HL-60/S4 (cell line): ENCODE data around the gene PTPN23.
"Not testable (repeated sequence)": the region's sequence is repeated elsewhere in the genome, so short reads cannot be mapped to it uniquely, and the experiment has no call there.

Experiments used
- in situ Hi-C: fragments of 300-500 bp; cut with MboI; formaldehyde crosslinking; loops from 2 replicates; pipeline ENCODE4 v1.14.3; 2022; ENCODE audit warnings: low sequenced_read_pairs

The PTPN23 gene

DNA sequence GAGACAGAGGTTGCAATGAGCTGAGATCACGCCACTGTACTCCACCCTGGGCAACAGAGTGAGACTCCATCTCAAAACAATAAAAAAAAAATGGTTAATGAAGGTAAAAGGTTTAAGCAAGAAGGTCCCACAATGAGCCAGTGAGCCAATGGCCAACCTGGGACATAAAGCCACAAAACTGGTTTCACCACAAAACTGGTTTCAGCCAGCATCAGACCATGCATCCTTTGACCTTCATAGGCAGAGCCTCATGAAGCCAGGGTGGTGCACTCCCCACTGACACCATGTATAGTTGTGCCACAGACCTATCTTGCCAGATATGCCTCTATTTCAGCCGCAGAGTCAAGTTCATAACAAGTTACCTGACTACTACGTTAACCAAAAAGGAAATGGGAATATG lies 53.0 kb downstream of the PTPN23 start:
- in situ Hi-C loops = no loop called here

GRCh38 chr3:47434849-47435248 lies 54.0 kb downstream of the PTPN23 start:
- in situ Hi-C loops = no loop called here

GRCh38 chr3:47436180-47436579 lies 55.4 kb downstream of the PTPN23 start:
- in situ Hi-C loops = no loop called here

DNA sequence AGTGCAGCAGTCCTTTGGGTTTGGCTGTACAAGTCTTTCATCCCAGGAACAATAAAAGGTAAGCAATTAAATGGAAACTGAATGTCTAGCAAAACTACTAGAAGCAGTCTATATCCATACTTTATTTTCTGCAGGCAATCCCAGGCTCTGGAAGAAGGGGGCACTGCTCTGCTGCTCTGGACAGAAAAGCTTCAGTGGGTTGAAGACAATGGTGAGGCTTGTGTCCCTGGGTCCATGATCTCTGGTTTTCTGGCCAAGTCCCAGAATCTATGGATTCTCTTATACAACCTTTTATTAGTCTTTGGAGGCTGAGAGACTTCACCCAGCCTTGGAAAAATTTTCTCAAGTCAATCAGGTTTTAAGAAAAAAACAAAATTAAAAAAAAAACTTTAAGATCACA lies 59.3 kb downstream of the PTPN23 start:
- in situ Hi-C loops = no loop called here

- in situ Hi-C loops = no loop called here
Measured at GRCh38 chr3:47441796-47442551, 61.2 kb downstream of the PTPN23 start.

DNA sequence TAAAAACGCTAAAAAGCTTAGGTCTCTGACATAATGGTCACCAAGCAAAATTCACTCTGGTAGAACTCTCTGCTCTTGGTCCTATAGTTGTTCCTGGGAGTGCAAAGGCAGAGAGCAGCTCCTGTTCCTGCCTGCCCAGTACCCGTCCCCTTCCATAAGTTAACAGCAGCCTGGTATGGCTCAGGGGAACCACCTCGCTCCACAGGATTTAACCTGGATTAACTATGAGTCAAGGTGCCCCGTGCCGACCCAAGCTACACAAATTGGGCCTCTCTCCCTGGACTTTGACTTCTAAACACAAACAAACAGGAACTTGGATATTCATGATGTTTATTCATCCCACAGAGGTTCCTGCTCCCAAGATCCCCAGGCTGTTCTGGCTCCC lies 62.8 kb downstream of the PTPN23 start:
- in situ Hi-C loops = no loop called here

- in situ Hi-C loops = no loop called here
Measured at GRCh38 chr3:47444103-47444502, 63.3 kb downstream of the PTPN23 start.

- in situ Hi-C loops = no loop called here
Measured at GRCh38 chr3:47452453-47453215, 71.8 kb downstream of the PTPN23 start.

DNA sequence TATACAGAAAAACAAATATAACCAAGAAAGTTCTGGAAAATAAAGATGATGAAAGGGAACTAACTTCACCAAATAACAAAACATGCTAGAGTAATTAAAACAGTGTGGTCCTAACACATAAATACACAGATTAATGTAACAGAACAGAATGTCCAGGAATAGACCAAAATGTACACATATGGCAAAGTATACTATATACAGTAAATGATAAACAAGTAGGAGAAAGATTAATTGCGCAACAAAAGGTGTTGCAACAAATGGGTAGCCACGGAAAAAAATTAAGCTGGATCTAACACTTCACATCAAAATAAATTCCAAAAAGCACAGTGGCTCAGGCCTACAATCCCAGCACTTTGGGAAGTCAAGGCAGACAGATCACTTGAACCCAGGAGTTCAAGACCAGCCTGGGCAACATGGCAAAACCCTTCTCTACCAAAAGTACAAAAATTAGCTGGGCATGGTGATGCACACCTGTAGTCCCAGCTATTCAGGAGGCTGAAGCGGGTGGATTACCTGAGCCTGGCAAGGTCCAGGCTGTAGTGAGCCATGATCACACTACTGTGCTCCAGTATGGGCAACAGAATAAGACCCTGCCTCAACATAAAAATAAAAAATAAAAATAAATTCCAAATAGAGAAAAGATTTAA lies 75.1 kb downstream of the PTPN23 start:
- in situ Hi-C loops = no loop called here

DNA sequence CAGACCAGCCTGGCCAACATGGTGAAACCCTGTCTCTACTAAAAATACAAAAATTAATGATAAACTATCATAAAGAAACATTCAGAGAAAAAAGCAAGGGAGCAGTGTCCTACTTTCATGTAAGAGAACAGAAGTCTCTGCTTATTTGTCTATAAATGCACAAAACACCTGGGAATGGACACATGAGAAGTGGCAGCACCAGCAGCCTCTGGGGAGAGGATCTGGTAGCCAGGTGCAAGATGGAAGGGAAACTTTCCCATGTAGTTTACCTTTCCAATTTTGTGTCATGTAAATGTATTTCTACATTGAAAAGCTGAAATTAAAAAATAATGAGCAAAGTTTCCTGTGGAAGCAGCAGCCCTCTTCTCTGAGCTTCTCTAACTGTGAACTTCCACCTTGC lies 76.2 kb downstream of the PTPN23 start:
- in situ Hi-C loops = no loop called here

GRCh38 chr3:47459534-47460085 lies 78.8 kb downstream of the PTPN23 start:
- in situ Hi-C loops = not testable (repeated sequence)
